Breast epithelium (tissue), 3 donors: Measurements from ENCODE around the gene ITM2B.

ENCODE experiments used
- POLR2A ChIP-seq: fragments of 450-650 bp; IDR thresholded peaks from one replicate; pipeline ENCODE4 v1.6.1; 2016; ENCODE audit warnings: antibody characterized with exemption, mild to moderate bottlenecking, moderate library complexity
- POLR2AphosphoS5 ChIP-seq, 3 donors: sonication (generic); formaldehyde crosslinking; IDR thresholded peaks; one replicate each; pipeline ENCODE4 v1.6.1; 2017; ENCODE audit warnings: antibody characterized with exemption in 3 of 3
- TF ChIP-seq, protein P1 (sequence below), 3 donors: fragments of 450-650 bp; IDR thresholded peaks; one replicate each; pipeline ENCODE4 v1.5.1; 2016 to 2017; ENCODE audit warnings: antibody characterized with exemption in 3 of 3, mild to moderate bottlenecking in 3 of 3, moderate library complexity in 3 of 3

DNA sequence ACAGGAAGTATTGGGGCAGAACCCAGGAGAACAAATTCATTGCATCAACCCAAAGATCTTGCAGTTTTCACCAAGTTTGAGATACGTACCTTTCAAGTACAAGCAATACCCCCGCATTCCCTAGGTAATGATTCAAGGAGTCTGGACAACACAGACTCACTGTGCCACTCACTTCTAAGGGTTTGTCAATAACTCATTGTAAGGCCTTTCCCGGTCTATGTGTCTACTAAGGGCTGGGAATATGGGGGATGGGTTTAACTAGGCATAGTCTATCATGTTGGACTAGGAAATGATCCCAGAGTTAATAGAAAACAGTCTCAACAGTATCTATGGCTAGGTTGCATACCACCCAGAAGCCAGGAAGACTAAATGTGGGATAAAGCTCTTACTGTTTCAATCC is 8.3 kb upstream of the ITM2B start:
- TF ChIP-seq, protein P1, sequence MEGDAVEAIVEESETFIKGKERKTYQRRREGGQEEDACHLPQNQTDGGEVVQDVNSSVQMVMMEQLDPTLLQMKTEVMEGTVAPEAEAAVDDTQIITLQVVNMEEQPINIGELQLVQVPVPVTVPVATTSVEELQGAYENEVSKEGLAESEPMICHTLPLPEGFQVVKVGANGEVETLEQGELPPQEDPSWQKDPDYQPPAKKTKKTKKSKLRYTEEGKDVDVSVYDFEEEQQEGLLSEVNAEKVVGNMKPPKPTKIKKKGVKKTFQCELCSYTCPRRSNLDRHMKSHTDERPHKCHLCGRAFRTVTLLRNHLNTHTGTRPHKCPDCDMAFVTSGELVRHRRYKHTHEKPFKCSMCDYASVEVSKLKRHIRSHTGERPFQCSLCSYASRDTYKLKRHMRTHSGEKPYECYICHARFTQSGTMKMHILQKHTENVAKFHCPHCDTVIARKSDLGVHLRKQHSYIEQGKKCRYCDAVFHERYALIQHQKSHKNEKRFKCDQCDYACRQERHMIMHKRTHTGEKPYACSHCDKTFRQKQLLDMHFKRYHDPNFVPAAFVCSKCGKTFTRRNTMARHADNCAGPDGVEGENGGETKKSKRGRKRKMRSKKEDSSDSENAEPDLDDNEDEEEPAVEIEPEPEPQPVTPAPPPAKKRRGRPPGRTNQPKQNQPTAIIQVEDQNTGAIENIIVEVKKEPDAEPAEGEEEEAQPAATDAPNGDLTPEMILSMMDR (IDR thresholded peaks at IDR 0.05), result no peak
- TF ChIP-seq POLR2AphosphoS5 (IDR thresholded peaks at IDR 0.05), result no peak
- no peak for TF ChIP-seq POLR2A
